ENCODE measurements around the gene MAD1L1.
"Not testable (repeated sequence)": the region's sequence is repeated elsewhere in the genome, so short reads cannot be mapped to it uniquely, and the experiment has no call there.

The MAD1L1 gene

GRCh38 chr7:2175091-2175490 is 57.7 kb downstream of the MAD1L1 start:
- DNase-seq (ENCODE audit: low read depth in 2 of 2): no peak

DNA sequence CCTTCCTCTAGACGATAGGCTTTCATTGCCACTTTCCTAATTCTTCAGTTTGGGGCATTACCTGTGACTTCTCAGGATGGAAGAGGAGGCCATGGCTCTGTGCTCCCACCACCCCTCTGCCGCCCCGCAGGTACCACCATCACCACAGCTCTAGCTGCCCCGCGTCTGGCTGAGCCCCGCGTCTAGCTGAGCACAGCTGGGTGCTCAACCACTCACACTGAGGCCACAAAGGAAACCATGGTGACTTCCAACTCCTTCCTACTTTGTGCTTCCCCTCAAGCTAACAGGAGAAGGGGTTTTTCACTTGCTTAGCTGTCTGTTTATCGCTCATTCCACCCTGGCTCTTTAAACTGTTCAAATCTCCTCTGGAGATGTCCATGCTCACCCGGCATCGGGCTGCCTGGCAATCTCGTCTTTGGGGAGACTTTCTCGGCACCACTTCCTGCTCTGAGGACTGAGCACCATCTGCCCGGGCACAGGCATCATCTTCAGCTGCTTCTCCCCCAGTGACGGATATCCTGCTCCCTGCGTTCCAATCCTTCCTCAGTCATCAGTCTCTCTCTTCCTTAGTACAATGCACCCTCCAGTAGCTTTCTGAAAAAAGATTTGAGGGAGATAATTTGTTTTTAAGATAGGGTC is 59.4 kb downstream of the MAD1L1 start:
- no peak for DNase-seq (ENCODE audit: low read depth in 2 of 2)

- DNase-seq (ENCODE audit: low read depth in 2 of 2): no peak
Observed at GRCh38 chr7:2172311-2173188, 60.2 kb downstream of the MAD1L1 start.

- no peak for DNase-seq (ENCODE audit: low read depth in 2 of 2)
Observed at GRCh38 chr7:2171855-2172254, 60.9 kb downstream of the MAD1L1 start.

GRCh38 chr7:2170576-2171521 is 61.9 kb downstream of the MAD1L1 start:
- DNase-seq (ENCODE audit: low read depth in 2 of 2): no peak

GRCh38 chr7:2169923-2170575 is 62.7 kb downstream of the MAD1L1 start:
- no peak for DNase-seq (ENCODE audit: low read depth in 2 of 2)

DNA sequence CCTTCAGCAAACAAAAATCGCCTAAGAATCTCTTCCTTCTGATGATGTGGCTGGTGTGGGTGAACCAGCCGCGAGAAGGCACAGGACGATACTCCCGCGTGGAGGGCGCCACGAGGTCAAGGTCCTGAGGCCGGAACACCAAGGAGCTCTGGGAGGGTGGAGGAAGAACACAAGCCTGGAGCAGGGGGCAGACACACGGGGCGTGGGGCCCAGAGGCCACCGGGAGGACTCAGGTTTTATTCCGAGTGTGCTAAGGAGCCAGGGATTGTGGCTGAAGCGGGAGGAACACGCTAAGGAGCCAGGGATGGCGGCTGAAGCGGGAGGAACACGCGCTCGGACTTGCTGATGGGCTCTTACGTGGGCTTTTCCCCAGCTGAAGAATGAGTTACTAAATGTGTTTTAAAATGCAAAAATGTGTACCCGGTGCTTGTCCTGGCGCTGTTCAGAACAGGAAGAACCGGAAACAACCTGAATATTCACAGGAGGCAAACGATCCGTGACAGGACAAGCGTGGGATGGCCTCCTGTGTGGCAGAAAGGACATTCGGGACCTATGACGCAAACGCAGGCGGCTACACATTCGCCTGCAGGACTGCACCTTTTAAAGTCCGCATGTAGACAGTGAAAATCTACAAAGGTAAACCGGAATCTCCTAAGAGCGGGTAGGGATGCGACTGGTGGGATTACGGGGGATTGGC is 64.0 kb downstream of the MAD1L1 start:
- no peak for DNase-seq (ENCODE audit: low read depth in 2 of 2)

GRCh38 chr7:2166625-2167280 is 66.0 kb downstream of the MAD1L1 start:
- DNase-seq (ENCODE audit: low read depth in 2 of 2): no peak

GRCh38 chr7:2165610-2166594 is 66.8 kb downstream of the MAD1L1 start:
- no peak for DNase-seq (ENCODE audit: low read depth in 2 of 2)

GRCh38 chr7:2165239-2165609 is 67.5 kb downstream of the MAD1L1 start:
- no peak for DNase-seq (ENCODE audit: low read depth in 2 of 2)

DNA sequence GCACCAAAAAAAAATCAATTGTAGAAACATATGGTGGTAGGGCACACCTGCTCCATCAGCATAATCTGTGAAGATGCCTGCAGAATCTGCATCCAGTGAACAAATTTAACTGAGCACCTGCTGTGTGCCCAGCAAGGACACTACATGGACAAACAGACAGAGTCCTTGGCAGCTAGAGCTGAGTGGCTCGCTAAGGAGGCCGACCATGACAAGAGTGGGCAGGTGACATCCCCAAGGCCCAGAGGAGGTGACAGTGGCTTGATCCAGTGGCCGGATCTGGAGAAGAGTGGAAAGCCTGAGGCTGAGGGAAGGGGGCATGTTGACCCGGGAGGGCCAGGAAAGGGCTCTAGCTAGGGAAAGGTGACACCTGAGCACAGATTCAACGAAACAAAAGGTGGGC is 68.1 kb downstream of the MAD1L1 start:
- no peak for DNase-seq (ENCODE audit: low read depth in 2 of 2)

DNA sequence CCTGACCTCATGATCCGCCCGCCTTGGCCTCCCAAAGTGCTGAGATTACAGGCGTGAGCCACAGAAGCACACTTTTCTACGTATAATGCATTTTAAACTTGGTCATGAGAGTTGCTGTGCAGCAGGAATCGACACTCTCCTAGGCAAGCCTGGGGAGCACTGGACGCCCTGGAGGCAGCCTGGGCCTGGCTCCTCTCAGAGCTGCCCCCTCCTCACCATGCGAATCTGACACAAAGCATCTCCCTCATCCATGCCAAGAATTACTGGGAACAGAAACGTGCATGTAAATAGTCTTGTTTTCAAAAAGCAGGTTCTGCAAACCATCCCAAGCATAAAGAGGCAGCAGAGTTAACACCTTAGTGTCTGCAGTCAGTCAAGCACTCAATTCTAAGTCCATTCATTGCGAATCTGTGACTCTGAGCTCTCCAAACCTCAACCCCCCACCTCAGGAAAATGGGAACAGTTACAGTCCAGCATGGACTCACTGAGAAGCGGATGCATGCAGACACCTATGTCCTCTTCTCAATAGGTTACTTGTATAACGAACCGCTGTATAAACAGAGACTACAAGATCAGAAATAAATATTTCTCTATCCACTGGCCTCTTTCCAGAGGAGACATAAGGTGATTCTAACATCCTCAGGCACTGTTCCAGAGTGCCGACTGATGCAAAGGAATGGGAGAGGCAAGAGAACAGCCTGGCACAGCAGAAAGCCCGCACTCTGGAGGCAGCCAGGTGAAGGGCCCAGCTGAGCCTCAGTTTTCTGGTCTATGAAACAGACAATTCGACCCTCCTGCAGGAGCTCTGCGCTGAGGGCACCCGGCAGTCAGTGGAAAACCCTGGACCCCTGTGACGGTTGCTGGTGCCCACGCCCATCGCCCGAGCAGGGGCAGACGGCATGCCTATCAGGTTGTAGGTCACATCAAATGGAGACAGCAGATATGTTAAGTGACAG is 68.9 kb downstream of the MAD1L1 start:
- DNase-seq (ENCODE audit: low read depth in 2 of 2): no peak

GRCh38 chr7:2162959-2163358 is 69.8 kb downstream of the MAD1L1 start:
- DNase-seq (ENCODE audit: low read depth in 2 of 2): no peak

- not testable (repeated sequence) for DNase-seq (ENCODE audit: low read depth in 2 of 2)
Observed at GRCh38 chr7:2162004-2162902, 70.5 kb downstream of the MAD1L1 start.

- DNase-seq (ENCODE audit: low read depth in 2 of 2): no peak
Observed at GRCh38 chr7:2159176-2159520, 73.6 kb downstream of the MAD1L1 start.

- no peak for DNase-seq (ENCODE audit: low read depth in 2 of 2)
Observed at GRCh38 chr7:2158331-2159175, 74.2 kb downstream of the MAD1L1 start.
